Measurements from ENCODE around the gene MRPS2. TPM values are rescaled to one million over a fixed set of nuclear protein-coding genes. Genes with fewer than 3 reads are reported as not detected.

Gene MRPS2
- total RNA-seq, 1 donor from 2014 or later = 66.4 TPM

DNA sequence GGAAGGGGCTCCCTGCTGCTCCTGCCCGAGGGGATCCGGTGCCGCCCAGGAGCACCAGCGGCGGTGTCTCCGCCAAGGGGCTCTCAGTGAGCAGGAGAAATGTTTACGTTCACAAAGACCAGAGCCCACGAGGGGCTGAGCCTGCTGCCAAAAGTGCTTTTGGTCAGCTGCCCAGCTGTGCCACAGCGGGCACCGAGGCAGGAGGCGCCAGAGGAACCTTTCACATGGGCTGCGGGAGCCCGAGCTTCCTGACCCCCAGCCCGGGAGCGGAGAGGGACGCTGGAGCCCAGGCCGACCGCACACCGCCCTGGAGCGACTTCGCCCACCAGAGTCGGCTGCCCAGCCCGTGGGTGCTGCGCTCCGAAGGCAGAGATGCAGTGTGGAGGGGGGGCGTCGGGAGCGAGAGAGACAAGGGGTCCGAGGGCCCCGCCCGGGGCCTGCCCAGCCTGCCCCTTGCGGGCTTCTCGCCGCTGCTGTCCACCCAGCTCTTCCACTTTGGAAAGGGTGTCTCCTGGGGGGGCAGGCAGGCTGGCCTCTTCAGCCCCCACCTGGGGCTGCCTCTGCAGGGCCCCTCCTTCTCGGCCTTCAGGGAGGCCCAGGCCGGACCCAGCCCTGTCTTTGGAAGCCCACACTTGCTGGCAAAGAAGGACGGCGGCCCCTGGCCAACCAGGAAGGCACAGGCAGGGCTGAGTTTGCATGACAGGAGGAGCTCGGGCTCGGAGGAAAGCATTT is 13.0 kb upstream of the MRPS2 start:
- intact Hi-C loops (cut with micrococcal nuclease) = no loop called here
- Mint-ChIP-seq H3K4me3 (no peak overlapping the region), H3K4me1 (no peaks in the 10 kb centered on the region), H3K27ac (no peak overlapping the region), H3K9me3 (no peaks in the 10 kb centered on the region), H3K27me3 (peaks cover 8% of the 10 kb centered on the region), H3K36me3 (ENCODE audit: low read depth) (no peaks in the 10 kb centered on the region)
- no peak for DNase-seq

DNA sequence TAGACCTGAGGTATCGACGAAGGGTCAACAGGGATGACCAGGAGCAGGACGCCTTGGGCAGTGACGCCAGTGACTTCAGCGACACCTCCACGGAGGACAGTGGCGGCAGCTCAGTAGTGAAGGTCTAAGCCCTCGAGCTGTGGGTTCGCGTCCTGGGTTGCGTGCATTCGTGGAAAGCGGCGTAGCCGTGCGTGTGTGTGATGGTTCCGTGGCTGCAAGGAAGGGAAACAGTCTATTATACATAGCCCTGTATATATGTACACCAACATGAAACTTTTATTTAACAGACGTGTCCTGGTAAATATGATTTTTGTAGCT is 12.5 kb upstream of the MRPS2 start:
- Mint-ChIP-seq H3K4me3 (no peak overlapping the region), H3K4me1 (no peaks in the 10 kb centered on the region), H3K9me3 (no peaks in the 10 kb centered on the region), H3K27ac (no peak overlapping the region), H3K27me3 (peaks cover 3% of the 10 kb centered on the region), H3K36me3 (ENCODE audit: low read depth) (no peaks in the 10 kb centered on the region)
- intact Hi-C loops (cut with micrococcal nuclease) = no loop called here
- DNase-seq = no peak

- intact Hi-C loops (cut with micrococcal nuclease) = no loop called here
- no peaks in the 10 kb centered on the region for H3K9me3 Mint-ChIP-seq
- H3K36me3 Mint-ChIP-seq (ENCODE audit: low read depth) = no peaks in the 10 kb centered on the region
- peaks cover 2% of the 10 kb centered on the region for H3K27me3 Mint-ChIP-seq
- no peaks in the 10 kb centered on the region for H3K4me1 Mint-ChIP-seq
- no peak for DNase-seq
- H3K27ac Mint-ChIP-seq = no peak overlapping the region
- H3K4me3 Mint-ChIP-seq = no peak overlapping the region
These were observed 12.0 kb upstream of the MRPS2 start for GRCh38 chr9:135488527-135488926.

- Mint-ChIP-seq H3K4me3 (no peak overlapping the region), H3K9me3 (no peaks in the 10 kb centered on the region), H3K27ac (no peak overlapping the region), H3K36me3 (ENCODE audit: low read depth) (no peaks in the 10 kb centered on the region), H3K4me1 (no peaks in the 10 kb centered on the region), H3K27me3 (no peaks in the 10 kb centered on the region)
- intact Hi-C loops (cut with micrococcal nuclease) = no loop called here
- DNase-seq = no peak
These were observed 11.1 kb upstream of the MRPS2 start for GRCh38 chr9:135489188-135489906.

- H3K4me1 Mint-ChIP-seq = no peaks in the 10 kb centered on the region
- no peak overlapping the region for H3K4me3 Mint-ChIP-seq
- no peak overlapping the region for H3K27ac Mint-ChIP-seq
- intact Hi-C loops (cut with micrococcal nuclease) = no loop called here
- H3K27me3 Mint-ChIP-seq = no peaks in the 10 kb centered on the region
- DNase-seq = no peak
- H3K9me3 Mint-ChIP-seq = no peaks in the 10 kb centered on the region
- no peaks in the 10 kb centered on the region for H3K36me3 Mint-ChIP-seq (ENCODE audit: low read depth)
These were observed 10.2 kb upstream of the MRPS2 start for GRCh38 chr9:135490166-135490870.

DNA sequence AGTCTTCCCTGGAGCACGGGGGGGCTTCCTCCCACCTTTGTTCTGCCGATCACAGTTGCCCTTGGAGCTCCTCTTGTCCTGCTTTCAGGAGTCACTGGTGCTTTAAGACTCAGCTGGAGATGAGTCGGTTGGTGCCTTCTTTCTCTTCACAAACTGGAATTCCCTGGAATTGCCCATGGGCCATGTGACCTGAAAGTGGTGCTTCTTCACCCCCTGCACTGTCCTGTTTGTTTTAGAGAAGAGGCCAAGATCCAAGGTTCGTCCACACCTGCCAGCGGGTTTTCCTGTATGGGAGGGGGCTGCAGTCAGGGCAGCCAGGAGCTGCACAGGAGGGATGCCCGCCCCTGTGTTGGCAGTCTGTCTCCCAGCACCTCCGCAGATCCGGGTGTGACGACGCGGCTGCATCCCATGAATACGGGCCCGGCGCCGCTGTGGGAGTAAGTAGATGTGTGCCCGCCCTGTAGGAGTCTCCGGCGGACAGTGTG is 9.5 kb upstream of the MRPS2 start:
- intact Hi-C loops (cut with micrococcal nuclease) = no loop called here
- H3K36me3 Mint-ChIP-seq (ENCODE audit: low read depth) = no peaks in the 10 kb centered on the region
- H3K4me1 Mint-ChIP-seq = no peaks in the 10 kb centered on the region
- H3K4me3 Mint-ChIP-seq = no peak overlapping the region
- no peaks in the 10 kb centered on the region for H3K9me3 Mint-ChIP-seq
- no peak overlapping the region for H3K27ac Mint-ChIP-seq
- DNase-seq = no peak
- H3K27me3 Mint-ChIP-seq = no peaks in the 10 kb centered on the region

- H3K4me1 Mint-ChIP-seq = no peaks in the 10 kb centered on the region
- intact Hi-C loops (cut with micrococcal nuclease) = no loop called here
- H3K9me3 Mint-ChIP-seq = no peaks in the 10 kb centered on the region
- H3K27ac Mint-ChIP-seq = no peak overlapping the region
- no peaks in the 10 kb centered on the region for H3K36me3 Mint-ChIP-seq (ENCODE audit: low read depth)
- DNase-seq = no peak
- no peak overlapping the region for H3K4me3 Mint-ChIP-seq
- no peaks in the 10 kb centered on the region for H3K27me3 Mint-ChIP-seq
These were observed 8.7 kb upstream of the MRPS2 start for GRCh38 chr9:135491764-135492163.

GRCh38 chr9:135492886-135493669 is 7.4 kb upstream of the MRPS2 start:
- Mint-ChIP-seq H3K4me3 (no peak overlapping the region), H3K4me1 (no peaks in the 10 kb centered on the region), H3K27ac (no peak overlapping the region), H3K36me3 (ENCODE audit: low read depth) (no peaks in the 10 kb centered on the region), H3K27me3 (peaks cover 1% of the 10 kb centered on the region), H3K9me3 (no peaks in the 10 kb centered on the region)
- intact Hi-C loops (cut with micrococcal nuclease) = no loop called here
- DNase-seq = no peak

GRCh38 chr9:135494791-135495559 is 5.5 kb upstream of the MRPS2 start:
- intact Hi-C loops (cut with micrococcal nuclease) = no loop called here
- Mint-ChIP-seq H3K36me3 (ENCODE audit: low read depth) (no peaks in the 10 kb centered on the region), H3K27me3 (peaks cover 8% of the 10 kb centered on the region), H3K4me3 (no peak overlapping the region), H3K9me3 (no peaks in the 10 kb centered on the region), H3K27ac (no peak overlapping the region), H3K4me1 (peaks cover 3% of the 10 kb centered on the region)
- no peak for DNase-seq

DNA sequence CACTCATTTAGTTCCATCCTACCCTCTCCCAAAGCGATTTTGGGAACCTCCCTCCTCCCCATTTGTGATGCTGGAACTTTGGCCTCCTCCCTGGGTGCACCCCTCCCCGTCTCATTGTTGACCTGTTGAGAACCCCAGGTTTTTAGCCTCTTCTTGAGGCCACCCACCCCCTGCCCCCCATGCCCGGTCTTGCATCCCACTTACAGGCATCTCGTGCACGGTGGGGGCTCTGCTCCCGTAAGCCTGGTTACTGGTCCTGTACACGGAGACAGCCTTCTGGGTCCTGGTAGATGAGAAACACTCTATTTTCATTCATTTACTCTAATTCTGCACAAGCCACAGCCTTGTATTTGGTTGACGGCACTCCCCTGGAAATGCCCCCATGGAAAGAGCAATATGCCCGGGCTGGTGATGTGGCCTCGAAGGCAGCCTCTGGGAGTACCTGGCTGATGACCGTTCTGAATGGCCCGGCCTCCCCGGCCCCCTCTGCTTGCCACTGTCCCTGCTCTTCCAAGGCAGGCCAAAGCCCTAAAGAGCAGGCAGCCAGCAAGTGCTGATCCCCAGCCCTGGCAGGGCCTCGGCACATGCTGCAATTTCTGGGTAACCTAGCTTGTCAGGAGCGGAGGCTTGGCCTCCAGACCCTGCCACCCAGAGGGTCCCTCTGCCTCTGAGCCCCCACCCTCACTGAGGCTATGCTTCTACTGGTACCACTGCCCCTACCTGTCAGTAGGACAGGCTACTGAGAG is 1.9 kb upstream of the MRPS2 start:
- Mint-ChIP-seq H3K4me3 (no peak overlapping the region), H3K27me3 (peaks cover 8% of the 10 kb centered on the region), H3K27ac (no peak overlapping the region), H3K9me3 (no peaks in the 10 kb centered on the region), H3K36me3 (ENCODE audit: low read depth) (peaks cover 14% of the 10 kb centered on the region), H3K4me1 (peaks cover 7% of the 10 kb centered on the region)
- intact Hi-C loops (cut with micrococcal nuclease) = no loop called here
- DNase-seq = no peak

DNA sequence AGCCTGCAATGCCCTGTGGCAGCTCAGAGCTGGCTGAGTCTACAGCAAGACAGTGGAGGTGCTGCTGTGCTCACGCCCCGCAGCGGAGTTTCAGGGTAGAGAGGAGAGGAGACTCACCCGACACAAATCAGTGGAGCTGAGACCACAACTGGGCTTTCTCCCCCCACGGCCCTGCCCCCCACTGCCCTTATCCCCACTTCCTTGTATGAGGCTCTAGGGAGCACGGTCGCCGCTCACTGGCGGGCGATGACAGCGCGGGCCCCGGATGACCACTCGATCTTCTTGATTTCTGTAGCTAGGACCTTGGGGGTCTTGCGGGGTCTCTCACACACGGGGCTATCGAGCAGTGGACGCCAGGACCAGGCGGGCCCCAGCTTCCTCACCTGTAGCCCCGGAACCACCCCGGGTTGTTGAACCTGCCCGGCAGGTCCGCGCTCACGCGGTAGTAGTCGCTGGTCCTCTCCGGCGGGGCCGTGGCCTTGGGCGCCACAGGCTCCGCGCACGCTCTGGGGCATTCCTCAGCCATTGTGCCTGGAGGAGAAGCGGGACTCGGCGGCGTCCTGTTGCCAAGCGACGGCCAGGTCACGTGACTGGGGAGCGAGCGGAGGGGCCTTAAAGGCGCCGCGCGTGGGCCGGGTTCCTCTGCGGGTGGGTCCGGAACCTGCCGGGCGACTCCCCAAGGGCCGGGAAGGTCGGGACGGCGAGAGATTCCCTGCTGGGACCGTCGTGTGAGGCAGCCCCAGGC is 984 bp upstream of the MRPS2 start:
- intact Hi-C loops (cut with micrococcal nuclease) = no loop called here
- H3K4me3 Mint-ChIP-seq = peak overlapping the region; percentile 95
- peaks cover 7% of the 10 kb centered on the region for H3K4me1 Mint-ChIP-seq
- peak; percentile 97 for DNase-seq
- peaks cover 20% of the 10 kb centered on the region for H3K36me3 Mint-ChIP-seq (ENCODE audit: low read depth)
- H3K27ac Mint-ChIP-seq = no peak overlapping the region
- H3K27me3 Mint-ChIP-seq = peaks cover 8% of the 10 kb centered on the region
- H3K9me3 Mint-ChIP-seq = no peaks in the 10 kb centered on the region

DNA sequence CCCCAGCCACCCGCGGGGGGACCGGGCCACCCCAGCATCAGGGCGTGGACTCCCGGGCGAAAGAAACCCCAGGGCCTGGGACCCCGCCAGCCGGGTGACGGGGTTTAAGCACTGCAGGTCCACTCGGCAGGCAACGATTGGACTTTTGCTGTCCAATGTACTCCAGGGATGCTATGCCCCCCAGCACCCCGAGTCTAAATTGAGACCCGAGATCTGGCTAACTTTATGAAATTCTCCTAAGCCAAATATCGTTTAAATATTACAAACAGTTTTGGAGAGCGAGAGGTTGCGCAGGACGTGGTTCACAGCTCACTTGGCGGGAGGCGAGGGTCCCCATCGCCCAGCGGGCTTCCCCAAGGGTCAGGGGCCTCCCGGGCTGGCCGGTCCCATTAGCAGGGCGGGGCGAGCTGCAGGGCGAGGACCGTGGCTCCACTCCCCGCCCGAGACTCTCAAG is 384 bp upstream of the MRPS2 start:
- Mint-ChIP-seq H3K9me3 (no peaks in the 10 kb centered on the region), H3K4me3 (peak overlapping the region; percentile 95), H3K27ac (peak overlapping the region; percentile 97), H3K27me3 (peaks cover 8% of the 10 kb centered on the region), H3K4me1 (peaks cover 7% of the 10 kb centered on the region), H3K36me3 (ENCODE audit: low read depth) (peaks cover 26% of the 10 kb centered on the region)
- DNase-seq = no peak
- intact Hi-C loops (cut with micrococcal nuclease) = no loop called here

All from activated CD4-positive, alpha-beta T cell treated with anti-CD3 and anti-CD28 coated beads, Interleukin-2, amount 10 ng/mL, durations not matched to agents 24 days and 14 days (primary cell).